HG03039 (cell line): ENCODE measurements around the gene GCK.

ENCODE experiments used
- ATAC-seq: cut with Tn5 transposase; IDR thresholded peaks from one replicate; pipeline ENCODE4 v1.9.1; 2021; ENCODE audit warnings: mild to moderate bottlenecking, moderate library complexity; ENCODE audit not compliant: unreplicated experiment

Gene GCK

GRCh38 chr7:44189286-44189992, at the start of gene GCK:
GCK (minus strand) TSS chr7:44189439; CDS start chr7:44188953, 486 bp downstream.
- no peak for ATAC-seq

GRCh38 chr7:44238116-44238695, 49.0 kb upstream of the GCK start:
- ATAC-seq, result no peak

DNA sequence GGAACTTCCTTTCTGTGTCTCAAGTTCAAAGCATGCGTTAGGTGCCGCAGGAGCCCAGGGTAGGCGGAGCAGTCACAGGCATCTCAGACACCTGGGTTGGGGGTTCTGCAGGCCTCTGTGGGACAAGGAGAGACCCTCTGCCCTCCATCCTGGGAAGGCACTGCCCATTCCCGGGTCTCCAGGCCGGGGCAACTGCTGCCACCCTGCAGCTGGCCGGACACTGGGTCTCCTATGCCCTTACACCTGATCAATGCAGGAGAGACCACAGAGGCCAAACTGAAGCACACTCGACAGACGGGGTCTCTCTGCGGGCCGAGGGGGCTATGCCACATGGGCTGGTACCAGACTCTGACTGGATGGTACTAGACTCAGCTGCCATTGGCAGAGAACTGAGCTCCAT, 48.5 kb upstream of the GCK start:
- ATAC-seq, result no peak

- no peak for ATAC-seq
These were observed 47.1 kb upstream of the GCK start for GRCh38 chr7:44236333-44236728.

DNA sequence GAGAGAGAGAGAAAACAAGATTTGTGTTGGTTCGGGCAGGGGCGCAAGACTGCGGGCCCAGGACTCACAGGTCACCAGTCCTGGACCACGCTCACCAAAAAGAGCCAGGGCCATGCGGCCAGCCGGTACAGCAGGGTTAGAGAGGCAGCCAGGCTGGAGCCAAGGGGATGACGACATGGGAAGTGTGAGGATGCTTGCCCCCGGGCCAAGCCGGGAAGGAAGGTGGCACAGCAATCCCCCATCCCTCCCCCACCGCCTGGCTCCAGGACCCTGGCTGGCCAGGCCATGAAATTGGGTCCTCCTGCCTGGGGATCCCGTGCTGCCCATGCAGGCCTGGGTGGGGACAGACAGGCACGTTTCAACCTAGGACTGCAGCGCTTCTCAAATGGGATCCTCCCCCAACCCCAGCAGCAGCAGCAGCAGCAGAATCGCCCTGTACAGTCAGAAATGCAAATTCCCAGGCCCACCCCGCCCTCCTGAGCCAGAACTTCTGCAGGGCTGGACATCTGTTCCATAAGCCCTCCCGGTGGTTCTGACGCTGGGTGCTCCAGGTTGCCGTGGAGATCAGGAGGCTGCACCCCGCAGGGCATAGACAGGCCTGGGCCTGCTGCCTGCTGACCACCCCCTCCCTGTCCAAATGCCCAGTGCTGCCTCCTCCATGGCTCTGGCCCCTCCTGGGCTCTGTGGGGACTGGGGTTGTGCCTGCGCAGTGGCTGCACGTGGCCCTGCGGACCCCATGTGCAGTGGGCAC, 46.5 kb upstream of the GCK start:
- ATAC-seq, result no peak

- ATAC-seq, result no peak
These were observed 45.8 kb upstream of the GCK start for GRCh38 chr7:44235066-44235465.

- ATAC-seq, result no peak
These were observed 43.9 kb upstream of the GCK start for GRCh38 chr7:44232901-44233715.

DNA sequence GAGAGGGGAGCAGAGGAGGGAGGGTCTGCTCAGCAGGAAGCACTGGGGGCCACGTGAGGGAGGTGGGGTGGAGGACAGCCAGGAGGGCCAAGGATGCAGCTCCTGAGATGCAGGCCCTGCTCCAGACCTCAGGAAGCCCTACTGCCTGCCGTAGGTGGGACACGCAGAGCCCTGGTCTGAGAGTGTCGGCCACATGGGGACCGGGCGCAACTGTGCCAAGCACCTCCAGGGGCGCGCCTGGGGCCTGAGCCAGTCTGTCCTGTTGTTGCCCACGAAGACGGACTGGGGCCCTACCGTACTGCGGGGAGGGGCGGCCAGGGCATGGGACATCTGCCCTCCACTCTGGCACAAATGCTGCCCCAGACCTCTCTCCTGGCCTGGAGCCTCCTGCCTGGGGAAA, 43.2 kb upstream of the GCK start:
- ATAC-seq, result no peak

GRCh38 chr7:44231088-44231487, 41.8 kb upstream of the GCK start:
- no peak for ATAC-seq

DNA sequence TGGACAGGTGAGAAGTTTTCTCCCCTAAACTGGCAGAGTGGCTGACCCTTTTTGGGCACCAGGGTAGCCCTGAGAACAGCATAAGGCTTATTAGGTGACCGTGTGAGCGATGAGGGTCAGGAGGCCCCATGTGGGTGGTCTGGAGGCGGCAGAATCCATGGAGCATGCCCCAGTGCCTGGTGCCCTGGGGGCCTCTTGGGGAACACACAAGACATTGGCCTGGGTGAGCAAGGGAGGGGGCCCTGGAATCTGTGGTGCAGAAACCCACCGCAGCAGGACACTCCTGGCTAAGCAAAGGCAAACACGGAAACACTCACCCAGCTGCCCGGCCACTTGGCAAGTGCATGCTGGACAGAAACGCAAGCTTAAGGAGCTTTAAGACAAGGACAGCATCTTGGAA, 41.0 kb upstream of the GCK start:
- no peak for ATAC-seq

DNA sequence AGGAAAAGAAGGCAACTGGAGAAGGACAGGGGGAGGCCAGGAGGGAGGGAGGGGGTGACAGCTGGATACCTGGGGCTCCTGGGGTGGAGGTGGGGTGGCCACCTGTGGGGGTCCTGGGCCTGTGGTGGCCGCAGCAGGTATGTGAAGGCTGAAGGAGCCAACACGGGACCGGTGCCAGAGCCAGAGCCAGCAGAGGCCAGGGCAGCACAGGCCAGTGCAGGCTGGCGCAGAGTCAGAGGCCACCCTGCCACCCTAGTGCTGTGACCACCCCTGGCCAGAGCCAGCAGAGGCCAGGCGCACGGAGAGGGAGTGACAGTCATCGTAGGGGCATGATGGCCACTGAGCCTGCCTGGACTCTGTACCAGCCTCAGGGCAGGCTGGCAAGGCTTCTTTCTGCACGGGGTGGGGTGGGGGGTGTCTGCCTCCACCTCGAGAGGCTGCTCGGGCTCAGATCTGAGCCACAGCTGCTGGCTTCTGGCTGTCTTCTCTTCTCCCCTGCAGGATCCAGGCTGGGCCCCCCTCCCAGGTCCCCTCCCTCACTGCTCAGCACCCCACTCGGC, 40.4 kb upstream of the GCK start:
- no peak for ATAC-seq

- no peak for ATAC-seq
These were observed 39.5 kb upstream of the GCK start for GRCh38 chr7:44228571-44229350.

GRCh38 chr7:44227911-44228310, 38.7 kb upstream of the GCK start:
- no peak for ATAC-seq

GRCh38 chr7:44226396-44226753, 37.1 kb upstream of the GCK start:
- ATAC-seq, result no peak

- no peak for ATAC-seq
These were observed 36.5 kb upstream of the GCK start for GRCh38 chr7:44225566-44226395.

GRCh38 chr7:44224974-44225565, 35.8 kb upstream of the GCK start:
- no peak for ATAC-seq

GRCh38 chr7:44224080-44224973, 35.1 kb upstream of the GCK start:
- ATAC-seq, result no peak
